ENCODE measurements around the gene ARFRP1.
A peak's percentile ranks its signal among the peaks of the same experiment; 100 is the strongest.

ARFRP1 gene

GRCh38 chr20:63701329-63702035 lies 6.3 kb downstream of the ARFRP1 start:
- no peak for DNase-seq (ENCODE audit: low read depth in 2 of 2)

GRCh38 chr20:63701051-63701328 lies 6.8 kb downstream of the ARFRP1 start:
- no peak for DNase-seq (ENCODE audit: low read depth in 2 of 2)

- no peak for DNase-seq (ENCODE audit: low read depth in 2 of 2)
Observed at GRCh38 chr20:63700199-63701050, 7.4 kb downstream of the ARFRP1 start.

- DNase-seq (ENCODE audit: low read depth in 2 of 2) = no peak
Observed at GRCh38 chr20:63699466-63700198, 8.1 kb downstream of the ARFRP1 start.

GRCh38 chr20:63698739-63699465 lies 8.9 kb downstream of the ARFRP1 start:
- DNase-seq (ENCODE audit: low read depth in 2 of 2) = peak; percentile 42 to 54

- no peak for DNase-seq (ENCODE audit: low read depth in 2 of 2)
Observed at GRCh38 chr20:63697868-63698545, 9.8 kb downstream of the ARFRP1 start.

GRCh38 chr20:63697357-63697867 lies 10.4 kb downstream of the ARFRP1 start:
- DNase-seq (ENCODE audit: low read depth in 2 of 2) = no peak

GRCh38 chr20:63696628-63697356 lies 11.0 kb downstream of the ARFRP1 start, which contains the start of gene TNFRSF6B:
Gene TNFRSF6B, plus strand, starts transcription at chr20:63696652. Its CDS starts 116 bp downstream, at chr20:63696768.
- no peak for DNase-seq (ENCODE audit: low read depth in 2 of 2)

- no peak for DNase-seq (ENCODE audit: low read depth in 2 of 2)
Observed at GRCh38 chr20:63696306-63696627, 11.5 kb downstream of the ARFRP1 start.

GRCh38 chr20:63695424-63696305 lies 12.1 kb downstream of the ARFRP1 start:
- DNase-seq (ENCODE audit: low read depth in 2 of 2) = no peak

GRCh38 chr20:63694584-63695423 lies 13.0 kb downstream of the ARFRP1 start:
- DNase-seq (ENCODE audit: low read depth in 2 of 2) = no peak

- DNase-seq (ENCODE audit: low read depth in 2 of 2) = no peak
Observed at GRCh38 chr20:63693733-63694583, 13.8 kb downstream of the ARFRP1 start.

- no peak for DNase-seq (ENCODE audit: low read depth in 2 of 2)
Observed at GRCh38 chr20:63693083-63693732, 14.6 kb downstream of the ARFRP1 start.

GRCh38 chr20:63692436-63693082 lies 15.2 kb downstream of the ARFRP1 start:
- no peak for DNase-seq (ENCODE audit: low read depth in 2 of 2)

GRCh38 chr20:63691711-63692435 lies 15.9 kb downstream of the ARFRP1 start:
- no peak for DNase-seq (ENCODE audit: low read depth in 2 of 2)
